ENCODE results near the gene GP1BA.

GRCh38 chr17:4955091-4955490, 23.0 kb downstream of the GP1BA start:
- no peak for TF ChIP-seq FOXM1 (IDR thresholded peaks at IDR 0.05; ENCODE audit: borderline replicate concordance)
- TF ChIP-seq BHLHE40 (IDR thresholded peaks at IDR 0.05; ENCODE audit: borderline replicate concordance) = no peak
- TF ChIP-seq L3MBTL2 (conservative IDR thresholded peaks at IDR 0.05) = no peak
- no peak for TF ChIP-seq NFRKB (IDR thresholded peaks at IDR 0.05)
- no peak for TF ChIP-seq SP1 (IDR thresholded peaks at IDR 0.05)
- TF ChIP-seq PKNOX1 (IDR thresholded peaks at IDR 0.05) = no peak
- no peak for TF ChIP-seq CTBP1 (IDR thresholded peaks at IDR 0.05; ENCODE audit: borderline replicate concordance)
